Effector memory CD4-positive, alpha-beta T cell (primary cell): ENCODE results near the gene DALRD3.
A peak's percentile ranks its signal among the peaks of the same experiment; 100 is the strongest.
"Not testable (repeated sequence)": the region's sequence is repeated elsewhere in the genome, so short reads cannot be mapped to it uniquely, and the experiment has no call there.

Source experiments
- DNase-seq, 3 donors: peaks; one replicate each; pipeline ENCODE4 v3.0.0-alpha.2; 2020
- H3K27ac ChIP-seq: 2 replicates; pipeline ENCODE4 v1.7.0; 2013; ENCODE audit warnings: mild to moderate bottlenecking, low read length, moderate library complexity; ENCODE audit not compliant: insufficient read depth, poor library complexity, severe bottlenecking
- H3K27me3 ChIP-seq: replicated peaks from 2 replicates; pipeline ENCODE4 v1.7.0; 2013; ENCODE audit warnings: mild to moderate bottlenecking, low read length; ENCODE audit not compliant: insufficient read depth, control insufficient read depth, poor library complexity, severe bottlenecking
- H3K36me3 ChIP-seq: 2 replicates; pipeline ENCODE4 v1.7.0; 2013; ENCODE audit warnings: mild to moderate bottlenecking, low read length, moderate library complexity; ENCODE audit not compliant: control insufficient read depth, insufficient read depth
- H3K4me1 ChIP-seq: 2 replicates; pipeline ENCODE4 v1.7.0; 2013; ENCODE audit warnings: low read length, mild to moderate bottlenecking; ENCODE audit not compliant: control insufficient read depth, insufficient read depth, poor library complexity, severe bottlenecking
- H3K4me3 ChIP-seq: 2 replicates; pipeline ENCODE4 v1.7.0; 2013; ENCODE audit warnings: low read length, low read depth, mild to moderate bottlenecking; ENCODE audit not compliant: insufficient read depth, poor library complexity, severe bottlenecking
- H3K9me3 ChIP-seq: 2 replicates; pipeline ENCODE4 v1.7.0; 2013; ENCODE audit warnings: mild to moderate bottlenecking, low read length, moderate library complexity; ENCODE audit not compliant: control insufficient read depth

Gene DALRD3

GRCh38 chr3:49015072-49015471, 3.3 kb downstream of the DALRD3 start:
- H3K27ac ChIP-seq, result no peak overlapping the region
- H3K27me3 ChIP-seq, result no peaks in the 10 kb centered on the region
- peaks cover 17% of the 10 kb centered on the region for H3K4me1 ChIP-seq
- H3K4me3 ChIP-seq, result no peak overlapping the region
- no peak for DNase-seq
- no peaks in the 10 kb centered on the region for H3K9me3 ChIP-seq
- H3K36me3 ChIP-seq, result peaks cover 46% of the 10 kb centered on the region

DNA sequence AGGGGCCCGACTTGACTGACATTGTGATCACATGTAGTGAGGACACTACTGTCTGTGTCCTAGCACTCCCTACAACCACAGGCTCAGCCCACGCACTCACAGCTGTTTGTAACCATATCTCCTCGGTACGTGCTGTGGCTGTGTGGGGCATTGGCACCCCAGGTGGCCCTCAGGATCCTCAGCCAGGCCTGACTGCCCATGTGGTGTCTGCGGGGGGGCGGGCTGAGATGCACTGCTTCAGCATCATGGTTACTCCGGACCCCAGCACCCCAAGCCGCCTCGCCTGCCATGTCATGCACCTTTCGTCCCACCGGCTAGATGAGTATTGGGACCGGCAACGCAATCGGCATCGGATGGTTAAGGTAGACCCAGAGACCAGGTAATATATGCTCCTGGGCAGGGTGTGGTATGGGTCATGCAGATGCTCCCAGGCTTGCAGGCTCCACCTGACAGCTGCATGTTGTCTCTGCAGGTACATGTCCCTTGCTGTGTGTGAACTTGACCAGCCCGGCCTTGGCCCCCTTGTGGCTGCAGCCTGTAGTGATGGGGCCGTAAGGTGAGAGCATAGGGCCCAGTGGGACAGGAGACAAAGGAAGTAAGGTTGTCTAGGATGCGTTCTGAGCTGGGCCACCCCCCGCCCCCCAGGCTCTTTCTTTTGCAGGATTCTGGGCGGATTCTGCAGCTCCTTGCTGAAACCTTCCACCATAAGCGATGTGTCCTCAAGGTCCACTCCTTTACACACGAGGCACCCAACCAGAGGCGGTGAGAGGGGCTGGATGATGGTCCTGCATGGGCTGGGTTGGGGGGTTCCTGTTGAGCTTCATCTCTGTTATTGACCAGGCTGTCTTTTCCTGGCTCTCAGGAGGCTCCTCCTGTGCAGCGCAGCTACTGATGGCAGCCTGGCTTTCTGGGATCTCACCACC, 4.4 kb downstream of the DALRD3 start:
- H3K9me3 ChIP-seq, result no peaks in the 10 kb centered on the region
- no peak overlapping the region for H3K4me3 ChIP-seq
- no peaks in the 10 kb centered on the region for H3K27me3 ChIP-seq
- H3K4me1 ChIP-seq, result peaks cover 6% of the 10 kb centered on the region
- DNase-seq, result peak in 1 of 3 donors; percentile 29
- H3K36me3 ChIP-seq, result peaks cover 46% of the 10 kb centered on the region
- H3K27ac ChIP-seq, result no peak overlapping the region

GRCh38 chr3:49013113-49013737, 5.2 kb downstream of the DALRD3 start:
- peaks cover 9% of the 10 kb centered on the region for H3K4me1 ChIP-seq
- no peak overlapping the region for H3K27ac ChIP-seq
- no peak overlapping the region for H3K4me3 ChIP-seq
- H3K36me3 ChIP-seq, result peaks cover 46% of the 10 kb centered on the region
- H3K9me3 ChIP-seq, result no peaks in the 10 kb centered on the region
- H3K27me3 ChIP-seq, result no peaks in the 10 kb centered on the region
- DNase-seq, result no peak

- no peak overlapping the region for H3K4me3 ChIP-seq
- DNase-seq, result no peak
- no peaks in the 10 kb centered on the region for H3K9me3 ChIP-seq
- peaks cover 11% of the 10 kb centered on the region for H3K4me1 ChIP-seq
- peaks cover 46% of the 10 kb centered on the region for H3K36me3 ChIP-seq
- no peaks in the 10 kb centered on the region for H3K27me3 ChIP-seq
- no peak overlapping the region for H3K27ac ChIP-seq
These were observed 5.9 kb downstream of the DALRD3 start for GRCh38 chr3:49012441-49013017.

DNA sequence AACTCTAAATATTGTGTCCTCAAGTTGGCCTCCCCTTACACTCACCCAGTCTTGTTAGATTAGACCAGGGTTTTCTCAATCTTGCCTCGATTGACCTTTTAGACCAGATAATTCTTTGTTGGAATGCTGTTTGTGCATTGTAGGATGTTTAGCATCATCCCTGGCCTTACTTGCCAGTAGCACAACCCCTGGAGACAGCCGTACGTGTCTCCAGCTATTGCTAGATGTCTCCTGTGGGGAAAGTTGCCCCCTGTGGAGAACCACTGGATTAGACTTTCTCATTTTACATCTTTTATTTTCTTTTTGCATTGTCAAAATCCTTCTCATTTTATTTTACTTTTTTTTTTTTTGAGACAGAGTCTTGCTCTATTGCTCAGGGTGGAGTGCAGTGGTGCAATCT, 9.0 kb downstream of the DALRD3 start:
- no peak for DNase-seq
- Histone ChIP-seq H3K9me3 (no peaks in the 10 kb centered on the region), H3K36me3 (peaks cover 29% of the 10 kb centered on the region), H3K27ac (no peak overlapping the region), H3K4me3 (no peak overlapping the region), H3K4me1 (peaks cover 16% of the 10 kb centered on the region), H3K27me3 (no peaks in the 10 kb centered on the region)

- H3K27ac ChIP-seq, DNase-seq, H3K27me3 ChIP-seq, H3K4me3 ChIP-seq, H3K9me3 ChIP-seq: not testable (repeated sequence)
- peaks cover 16% of the 10 kb centered on the region for H3K4me1 ChIP-seq
- peaks cover 22% of the 10 kb centered on the region for H3K36me3 ChIP-seq
These were observed 9.8 kb downstream of the DALRD3 start for GRCh38 chr3:49008627-49009026.

GRCh38 chr3:49007771-49008528, 10.4 kb downstream of the DALRD3 start:
- Histone ChIP-seq H3K9me3 (no peaks in the 10 kb centered on the region), H3K4me1 (peaks cover 16% of the 10 kb centered on the region), H3K27ac (peak overlapping the region; percentile 89), H3K27me3 (no peaks in the 10 kb centered on the region), H3K36me3 (peaks cover 15% of the 10 kb centered on the region), H3K4me3 (peak overlapping the region; percentile 74)
- peak; percentile 81 to 86 (median 85) for DNase-seq

DNA sequence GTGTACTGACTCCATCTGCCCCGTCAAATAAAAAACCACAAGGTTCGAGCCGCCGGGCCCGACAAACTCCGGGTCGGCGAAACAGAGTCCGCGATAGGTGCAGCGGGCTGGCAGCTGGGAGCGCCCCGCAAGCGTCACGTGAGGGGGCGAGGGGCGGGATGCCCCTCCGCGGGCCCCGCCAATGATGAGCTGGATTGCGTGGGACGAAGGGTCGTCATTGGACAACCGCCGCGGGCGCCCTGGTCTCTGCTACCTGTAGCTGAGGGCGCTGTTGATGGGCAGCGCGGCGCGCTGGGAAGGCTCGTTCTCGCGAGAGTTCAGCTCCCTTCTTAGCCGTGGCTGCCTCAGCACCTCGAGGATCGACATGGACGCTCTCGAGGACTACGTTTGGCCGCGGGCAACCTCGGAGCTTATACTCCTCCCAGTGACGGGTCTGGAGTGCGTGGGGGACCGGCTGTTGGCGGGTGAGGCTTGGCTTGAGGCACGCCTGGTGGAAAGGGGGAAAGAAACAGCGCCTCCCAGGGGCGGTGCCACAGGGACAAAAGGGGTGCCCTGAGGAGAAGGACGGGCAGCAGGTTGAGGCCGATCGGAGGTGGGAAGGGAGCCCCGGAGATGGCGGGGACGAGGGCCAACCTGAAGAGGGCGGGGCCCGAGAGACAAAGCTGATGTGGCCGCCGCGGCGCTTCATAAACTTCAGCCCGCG, 11.2 kb downstream of the DALRD3 start, which contains the start of gene WDR6:
Gene WDR6 (plus strand): TSS at position 324 of the 703 bp plus-strand sequence. CDS start 41 bp downstream, at position 365.
- DNase-seq, result peak; percentile 95 to 97 (median 97)

DNA sequence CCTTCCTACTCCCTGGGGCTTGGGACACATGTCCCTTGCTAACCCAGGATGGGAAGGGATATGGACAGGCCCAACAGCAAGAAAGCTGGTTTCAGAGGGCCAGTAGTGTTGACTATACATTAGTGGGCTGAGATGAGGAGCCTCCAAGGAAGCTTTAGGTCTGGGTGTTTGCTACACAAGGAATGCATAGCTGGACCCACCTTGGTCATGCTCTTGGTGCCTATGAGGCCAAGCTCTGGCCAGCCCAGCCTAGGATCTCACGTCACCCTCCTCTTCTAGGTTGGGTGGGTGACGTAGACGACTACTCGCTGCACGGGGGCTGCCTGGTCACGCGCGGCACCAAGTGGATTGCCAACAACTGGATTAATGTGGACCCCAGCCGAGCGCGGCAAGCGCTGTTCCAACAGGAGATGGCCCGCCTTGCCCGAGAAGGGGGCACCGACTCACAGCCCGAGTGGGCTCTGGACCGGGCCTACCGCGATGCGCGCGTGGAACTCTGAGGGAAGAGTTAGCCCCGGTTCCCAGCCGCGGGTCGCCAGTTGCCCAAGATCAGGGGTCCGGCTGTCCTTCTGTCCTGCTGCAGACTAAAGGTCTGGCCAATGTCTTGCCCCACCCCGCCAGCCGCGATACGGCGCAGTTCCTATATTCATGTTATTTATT, 11.8 kb downstream of the DALRD3 start:
- Histone ChIP-seq H3K27ac (peak overlapping the region; percentile 89), H3K4me1 (peaks cover 16% of the 10 kb centered on the region), H3K9me3 (no peaks in the 10 kb centered on the region), H3K36me3 (peaks cover 2% of the 10 kb centered on the region), H3K4me3 (peak overlapping the region; percentile 74), H3K27me3 (no peaks in the 10 kb centered on the region)
- no peak for DNase-seq

More for the DNA sequence above, 11.2 kb downstream of the DALRD3 start, which contains the start of gene WDR6:
- Histone ChIP-seq H3K27ac (peak within 1 kb of the TSS; percentile 89), H3K4me3 (peak within 1 kb of the TSS; percentile 74), H3K4me1 (peaks cover 16% of the 10 kb centered on the region), H3K9me3 (no peaks in the 10 kb centered on the region), H3K36me3 (peaks cover 9% of the 10 kb centered on the region), H3K27me3 (no peaks in the 10 kb centered on the region)
